ENCODE results near the gene IL4I1.

IL4I1 gene

DNA sequence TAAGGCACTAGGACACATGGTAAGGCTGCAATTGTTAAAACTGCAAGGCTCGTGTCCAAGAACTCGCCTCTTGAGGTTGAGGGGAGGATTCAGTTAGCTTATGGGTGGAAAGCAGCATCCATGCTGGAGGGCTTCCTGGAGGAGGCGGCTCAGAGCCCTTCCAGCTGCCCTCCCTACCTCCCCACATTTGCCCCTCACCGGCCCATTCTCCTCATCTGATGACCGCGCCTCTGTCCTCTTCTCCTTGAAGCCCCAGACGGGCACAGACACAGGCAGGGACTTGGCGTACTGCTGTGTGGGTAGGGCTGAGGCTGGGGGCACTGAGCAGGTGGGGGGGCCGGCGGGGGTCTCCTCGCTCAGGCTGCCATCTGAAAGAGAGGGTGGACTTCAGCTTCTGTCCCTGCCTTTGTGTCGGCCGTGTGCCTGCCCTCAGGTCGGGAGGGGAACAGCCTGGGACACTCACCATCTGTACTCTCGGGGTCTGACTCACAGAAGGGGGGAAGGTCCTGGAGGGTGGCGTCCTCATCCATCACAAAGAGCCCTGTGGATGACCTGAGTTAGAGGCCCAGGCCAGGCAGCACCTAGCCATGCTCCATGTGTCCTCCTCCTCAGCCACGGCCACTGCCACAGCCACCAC lies 25.2 kb downstream of the IL4I1 start:
- Mint-ChIP-seq H3K27ac (no peak overlapping the region), H3K36me3 (ENCODE audit: low read depth) (peaks cover 4% of the 10 kb centered on the region), H3K4me3 (no peak overlapping the region), H3K4me1 (ENCODE audit: low read depth) (peaks cover 46% of the 10 kb centered on the region), H3K27me3 (no peaks in the 10 kb centered on the region), H3K9me3 (no peaks in the 10 kb centered on the region)

GRCh38 chr19:49870309-49870901 lies 26.3 kb downstream of the IL4I1 start:
- peaks cover 11% of the 10 kb centered on the region for H3K36me3 Mint-ChIP-seq (ENCODE audit: low read depth)
- no peaks in the 10 kb centered on the region for H3K27me3 Mint-ChIP-seq
- no peak overlapping the region for H3K4me3 Mint-ChIP-seq
- peaks cover 50% of the 10 kb centered on the region for H3K4me1 Mint-ChIP-seq (ENCODE audit: low read depth)
- no peaks in the 10 kb centered on the region for H3K9me3 Mint-ChIP-seq
- no peak overlapping the region for H3K27ac Mint-ChIP-seq

DNA sequence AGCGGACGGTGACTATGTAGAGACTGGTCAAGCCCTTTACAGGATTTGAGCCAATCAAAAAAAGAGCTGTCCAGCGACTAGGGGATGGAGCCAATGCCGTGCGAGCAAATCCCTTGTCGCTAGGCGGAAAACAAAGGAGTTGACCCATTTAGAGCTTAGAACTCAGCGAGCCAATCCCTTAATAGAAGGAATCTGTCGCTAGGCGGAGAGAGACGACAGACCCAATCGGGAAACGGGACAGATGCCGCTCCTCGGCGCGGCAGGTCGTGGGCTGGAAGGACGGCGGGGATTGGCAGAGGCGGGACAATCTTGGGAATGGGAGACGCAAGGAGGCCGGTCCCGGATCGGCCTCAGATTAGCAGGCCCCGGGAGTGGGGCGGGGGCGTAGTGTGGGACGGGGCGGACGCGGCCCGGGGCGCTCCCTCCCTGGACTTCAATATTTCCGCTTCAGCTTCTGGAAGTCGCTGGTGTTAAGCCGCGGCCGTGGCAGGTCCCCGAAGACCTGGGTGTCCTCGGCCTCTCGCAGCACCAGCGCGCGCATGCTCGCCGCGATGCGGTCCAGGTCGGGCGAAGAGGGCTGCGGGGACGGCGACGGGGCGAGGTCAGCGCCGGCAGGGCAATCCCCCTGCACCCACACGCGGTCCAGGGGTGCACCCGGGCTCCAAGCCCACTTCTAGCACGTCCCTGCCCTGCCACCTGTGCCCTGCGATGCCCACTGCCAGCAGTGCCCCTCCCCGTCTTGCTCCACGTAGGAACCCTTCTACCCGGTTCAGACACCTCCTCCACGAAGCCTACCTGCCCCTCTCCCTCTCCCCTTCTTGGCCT lies 27.0 kb downstream of the IL4I1 start:
- Mint-ChIP-seq H3K27me3 (no peaks in the 10 kb centered on the region), H3K4me1 (ENCODE audit: low read depth) (peaks cover 51% of the 10 kb centered on the region), H3K4me3 (no peak overlapping the region), H3K36me3 (ENCODE audit: low read depth) (peaks cover 15% of the 10 kb centered on the region), H3K9me3 (no peaks in the 10 kb centered on the region), H3K27ac (no peak overlapping the region)

- Mint-ChIP-seq H3K36me3 (ENCODE audit: low read depth) (peaks cover 21% of the 10 kb centered on the region), H3K4me1 (ENCODE audit: low read depth) (peaks cover 55% of the 10 kb centered on the region), H3K4me3 (no peak overlapping the region), H3K9me3 (no peaks in the 10 kb centered on the region), H3K27ac (no peak overlapping the region), H3K27me3 (no peaks in the 10 kb centered on the region)
Observed at GRCh38 chr19:49869009-49869483, 27.6 kb downstream of the IL4I1 start.

- Mint-ChIP-seq H3K9me3 (no peaks in the 10 kb centered on the region), H3K36me3 (ENCODE audit: low read depth) (peaks cover 32% of the 10 kb centered on the region), H3K27ac (peak within 1 kb of the TSS; percentile 99), H3K4me1 (ENCODE audit: low read depth) (peaks cover 58% of the 10 kb centered on the region), H3K27me3 (no peaks in the 10 kb centered on the region), H3K4me3 (peak within 1 kb of the TSS; percentile 97)
Observed at GRCh38 chr19:49866933-49867782, 29.5 kb downstream of the IL4I1 start, which contains the start of gene PNKP. PNKP (minus strand) TSS chr19:49867576; CDS start chr19:49867204, 372 bp downstream.

DNA sequence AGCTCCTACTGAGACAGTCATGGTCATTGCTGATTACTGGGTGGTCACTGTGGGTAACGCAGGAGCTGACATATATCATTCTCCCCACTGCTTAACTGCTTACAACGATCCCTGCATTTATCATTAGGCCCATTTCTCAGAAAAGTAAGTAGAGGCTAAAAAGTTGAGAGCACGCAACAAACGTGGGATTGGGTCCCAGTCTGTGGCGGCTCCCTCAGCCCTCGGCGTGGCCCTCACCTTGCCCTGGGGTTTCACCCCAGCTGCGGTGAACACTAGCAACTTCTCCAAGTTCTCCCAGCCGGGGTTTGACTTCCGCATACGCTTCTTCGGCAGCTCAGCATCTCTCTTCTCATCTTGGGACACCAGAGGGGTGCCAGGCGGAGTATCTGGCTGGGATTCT lies 31.8 kb downstream of the IL4I1 start:
- H3K4me1 Mint-ChIP-seq (ENCODE audit: low read depth), result peaks cover 46% of the 10 kb centered on the region
- H3K36me3 Mint-ChIP-seq (ENCODE audit: low read depth), result peaks cover 32% of the 10 kb centered on the region
- no peaks in the 10 kb centered on the region for H3K9me3 Mint-ChIP-seq
- no peaks in the 10 kb centered on the region for H3K27me3 Mint-ChIP-seq
- no peak overlapping the region for H3K27ac Mint-ChIP-seq
- no peak overlapping the region for H3K4me3 Mint-ChIP-seq

DNA sequence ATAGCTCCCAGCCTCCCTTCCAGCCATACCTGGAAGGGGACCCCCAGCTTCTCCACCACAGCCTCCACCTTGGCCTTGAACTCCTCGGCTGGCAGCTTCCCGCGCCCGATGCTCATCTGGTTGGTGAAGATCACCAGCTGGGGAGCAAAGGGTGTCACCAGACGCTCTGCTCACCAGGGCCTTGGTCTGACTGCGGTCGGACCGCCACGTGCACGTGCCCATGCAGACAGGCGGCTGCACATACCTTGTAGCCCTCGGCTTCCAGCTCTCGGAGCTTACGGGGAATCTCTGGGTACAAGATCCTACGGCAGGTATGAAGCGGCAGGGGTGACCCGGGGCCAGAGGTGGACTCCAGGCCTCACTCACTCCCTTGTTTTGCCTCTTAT lies 32.8 kb downstream of the IL4I1 start:
- no peak overlapping the region for H3K4me3 Mint-ChIP-seq
- H3K36me3 Mint-ChIP-seq (ENCODE audit: low read depth), result peaks cover 32% of the 10 kb centered on the region
- no peaks in the 10 kb centered on the region for H3K9me3 Mint-ChIP-seq
- no peaks in the 10 kb centered on the region for H3K27me3 Mint-ChIP-seq
- peaks cover 46% of the 10 kb centered on the region for H3K4me1 Mint-ChIP-seq (ENCODE audit: low read depth)
- no peak overlapping the region for H3K27ac Mint-ChIP-seq

DNA sequence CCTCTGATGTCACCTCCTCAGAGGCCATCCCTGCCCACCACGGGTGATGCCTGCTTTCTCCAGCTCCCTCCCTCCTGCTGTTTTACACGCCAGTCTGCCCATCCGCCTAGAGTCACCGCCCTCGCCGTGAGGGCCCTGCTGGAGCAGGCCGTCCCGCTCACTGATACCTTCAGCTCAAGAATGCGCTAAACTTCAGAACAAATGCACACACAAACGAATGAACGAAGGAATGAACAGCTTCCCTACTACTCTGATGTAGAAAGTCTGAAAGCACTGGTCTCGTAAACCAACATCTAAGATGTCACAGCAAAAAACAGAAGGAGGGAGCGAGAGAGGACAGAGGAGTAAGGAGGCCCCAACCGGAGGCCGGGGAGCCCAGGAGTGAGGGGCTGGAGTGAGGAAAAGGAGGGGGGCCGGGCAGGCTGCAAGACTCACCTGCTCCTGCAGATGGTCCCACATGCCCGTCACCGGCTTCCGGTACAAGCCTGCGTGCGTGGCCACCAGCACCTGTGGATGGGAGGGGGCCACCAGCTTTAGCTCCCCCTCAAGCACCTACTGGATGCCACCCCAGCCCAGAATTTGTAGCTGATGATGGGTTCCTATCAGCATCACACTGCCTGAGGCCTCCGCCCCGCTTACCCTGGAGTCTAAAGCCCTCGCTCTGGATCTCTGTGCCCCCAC lies 33.3 kb downstream of the IL4I1 start:
- H3K27me3 Mint-ChIP-seq, result no peaks in the 10 kb centered on the region
- H3K4me1 Mint-ChIP-seq (ENCODE audit: low read depth), result peaks cover 41% of the 10 kb centered on the region
- H3K9me3 Mint-ChIP-seq, result no peaks in the 10 kb centered on the region
- H3K36me3 Mint-ChIP-seq (ENCODE audit: low read depth), result peaks cover 32% of the 10 kb centered on the region
- H3K27ac Mint-ChIP-seq, result peak overlapping the region; percentile 46
- H3K4me3 Mint-ChIP-seq, result no peak overlapping the region

GRCh38 chr19:49862391-49863253 lies 34.1 kb downstream of the IL4I1 start:
- H3K4me1 Mint-ChIP-seq (ENCODE audit: low read depth), result peaks cover 33% of the 10 kb centered on the region
- no peaks in the 10 kb centered on the region for H3K9me3 Mint-ChIP-seq
- no peaks in the 10 kb centered on the region for H3K27me3 Mint-ChIP-seq
- H3K36me3 Mint-ChIP-seq (ENCODE audit: low read depth), result peaks cover 32% of the 10 kb centered on the region
- H3K27ac Mint-ChIP-seq, result peak overlapping the region; percentile 46
- no peak overlapping the region for H3K4me3 Mint-ChIP-seq

DNA sequence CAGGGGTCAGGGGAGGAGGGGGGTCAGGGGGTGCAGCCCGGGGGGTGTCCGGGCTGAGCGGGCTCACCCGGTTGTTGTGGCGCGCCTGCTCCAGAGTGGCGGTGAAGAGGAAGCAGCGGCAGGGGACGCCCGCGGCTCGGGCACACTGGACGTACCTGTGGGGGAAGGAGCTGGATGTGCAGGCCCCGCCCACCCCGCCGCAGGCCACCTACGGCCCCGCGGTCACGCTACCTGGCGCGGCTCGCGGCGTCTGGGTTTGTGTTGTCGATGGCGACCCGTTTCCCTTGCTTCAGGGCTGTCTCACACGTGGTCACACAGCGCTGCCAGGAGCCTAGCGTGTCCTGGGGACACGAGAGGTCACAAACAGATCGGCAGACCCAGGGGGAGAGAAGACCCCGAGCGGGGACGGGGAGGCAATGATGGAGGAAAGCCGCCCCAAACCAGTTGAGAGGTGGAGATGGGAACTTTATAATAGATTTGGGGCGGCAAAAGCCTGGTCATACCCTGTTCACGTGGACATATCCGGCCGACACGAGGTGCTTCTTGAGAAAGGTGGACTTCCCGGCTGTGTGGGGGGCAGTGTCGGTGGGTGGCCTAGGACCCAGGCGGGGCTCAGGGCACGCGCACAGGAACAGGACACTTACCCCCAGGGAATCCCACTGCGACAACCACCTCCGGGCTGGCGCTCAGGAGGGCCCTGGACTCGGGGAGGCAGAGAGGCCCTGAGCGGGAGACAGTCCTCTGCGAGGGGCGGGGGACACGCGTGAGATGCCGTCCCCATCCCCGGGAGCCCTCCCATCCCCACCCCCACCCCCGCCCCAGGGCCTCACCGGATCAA lies 34.9 kb downstream of the IL4I1 start:
- Mint-ChIP-seq H3K4me1 (ENCODE audit: low read depth) (peaks cover 29% of the 10 kb centered on the region), H3K4me3 (no peak overlapping the region), H3K27ac (no peak overlapping the region), H3K27me3 (no peaks in the 10 kb centered on the region), H3K9me3 (no peaks in the 10 kb centered on the region), H3K36me3 (ENCODE audit: low read depth) (peaks cover 30% of the 10 kb centered on the region)

GRCh38 chr19:49861107-49861506 lies 35.6 kb downstream of the IL4I1 start:
- Mint-ChIP-seq H3K4me1 (ENCODE audit: low read depth) (peaks cover 22% of the 10 kb centered on the region), H3K27ac (no peak overlapping the region), H3K4me3 (no peak overlapping the region), H3K9me3 (no peaks in the 10 kb centered on the region), H3K36me3 (ENCODE audit: low read depth) (peaks cover 25% of the 10 kb centered on the region), H3K27me3 (no peaks in the 10 kb centered on the region)

GRCh38 chr19:49860336-49861102 lies 36.2 kb downstream of the IL4I1 start:
- H3K4me3 Mint-ChIP-seq, result no peak overlapping the region
- H3K27ac Mint-ChIP-seq, result no peak overlapping the region
- no peaks in the 10 kb centered on the region for H3K9me3 Mint-ChIP-seq
- peaks cover 16% of the 10 kb centered on the region for H3K4me1 Mint-ChIP-seq (ENCODE audit: low read depth)
- H3K27me3 Mint-ChIP-seq, result no peaks in the 10 kb centered on the region
- H3K36me3 Mint-ChIP-seq (ENCODE audit: low read depth), result peaks cover 27% of the 10 kb centered on the region
